Measurements from ENCODE around the gene PLD4. TPM values are rescaled to one million over a fixed set of nuclear protein-coding genes. Genes with fewer than 3 reads are reported as not detected.

PLD4 gene
- total and polyA plus RNA-seq, 2 experiments from 2014 or later: not detected

DNA sequence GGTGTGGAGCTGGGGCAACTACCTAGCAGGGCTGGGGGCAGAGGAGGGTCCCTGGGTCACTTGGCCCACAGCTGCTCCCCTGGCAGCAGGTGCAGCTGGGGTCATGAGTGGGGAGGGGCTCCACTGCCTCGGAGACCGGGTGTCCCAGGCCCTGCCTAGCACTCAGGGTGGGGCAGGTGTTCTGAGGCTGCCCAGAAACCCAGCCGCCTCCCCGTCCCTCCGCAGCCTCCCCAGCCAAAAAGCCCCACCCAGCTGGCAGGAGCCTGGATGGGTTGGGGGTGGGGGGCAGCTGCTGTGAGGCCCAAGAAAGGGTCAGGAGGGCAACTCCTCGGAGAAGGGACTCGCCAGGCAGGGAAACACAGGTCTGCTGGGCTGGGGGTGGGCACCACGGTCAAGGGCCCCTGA is 42.3 kb downstream of the PLD4 start (continued):
- TF ChIP-seq, protein P1, sequence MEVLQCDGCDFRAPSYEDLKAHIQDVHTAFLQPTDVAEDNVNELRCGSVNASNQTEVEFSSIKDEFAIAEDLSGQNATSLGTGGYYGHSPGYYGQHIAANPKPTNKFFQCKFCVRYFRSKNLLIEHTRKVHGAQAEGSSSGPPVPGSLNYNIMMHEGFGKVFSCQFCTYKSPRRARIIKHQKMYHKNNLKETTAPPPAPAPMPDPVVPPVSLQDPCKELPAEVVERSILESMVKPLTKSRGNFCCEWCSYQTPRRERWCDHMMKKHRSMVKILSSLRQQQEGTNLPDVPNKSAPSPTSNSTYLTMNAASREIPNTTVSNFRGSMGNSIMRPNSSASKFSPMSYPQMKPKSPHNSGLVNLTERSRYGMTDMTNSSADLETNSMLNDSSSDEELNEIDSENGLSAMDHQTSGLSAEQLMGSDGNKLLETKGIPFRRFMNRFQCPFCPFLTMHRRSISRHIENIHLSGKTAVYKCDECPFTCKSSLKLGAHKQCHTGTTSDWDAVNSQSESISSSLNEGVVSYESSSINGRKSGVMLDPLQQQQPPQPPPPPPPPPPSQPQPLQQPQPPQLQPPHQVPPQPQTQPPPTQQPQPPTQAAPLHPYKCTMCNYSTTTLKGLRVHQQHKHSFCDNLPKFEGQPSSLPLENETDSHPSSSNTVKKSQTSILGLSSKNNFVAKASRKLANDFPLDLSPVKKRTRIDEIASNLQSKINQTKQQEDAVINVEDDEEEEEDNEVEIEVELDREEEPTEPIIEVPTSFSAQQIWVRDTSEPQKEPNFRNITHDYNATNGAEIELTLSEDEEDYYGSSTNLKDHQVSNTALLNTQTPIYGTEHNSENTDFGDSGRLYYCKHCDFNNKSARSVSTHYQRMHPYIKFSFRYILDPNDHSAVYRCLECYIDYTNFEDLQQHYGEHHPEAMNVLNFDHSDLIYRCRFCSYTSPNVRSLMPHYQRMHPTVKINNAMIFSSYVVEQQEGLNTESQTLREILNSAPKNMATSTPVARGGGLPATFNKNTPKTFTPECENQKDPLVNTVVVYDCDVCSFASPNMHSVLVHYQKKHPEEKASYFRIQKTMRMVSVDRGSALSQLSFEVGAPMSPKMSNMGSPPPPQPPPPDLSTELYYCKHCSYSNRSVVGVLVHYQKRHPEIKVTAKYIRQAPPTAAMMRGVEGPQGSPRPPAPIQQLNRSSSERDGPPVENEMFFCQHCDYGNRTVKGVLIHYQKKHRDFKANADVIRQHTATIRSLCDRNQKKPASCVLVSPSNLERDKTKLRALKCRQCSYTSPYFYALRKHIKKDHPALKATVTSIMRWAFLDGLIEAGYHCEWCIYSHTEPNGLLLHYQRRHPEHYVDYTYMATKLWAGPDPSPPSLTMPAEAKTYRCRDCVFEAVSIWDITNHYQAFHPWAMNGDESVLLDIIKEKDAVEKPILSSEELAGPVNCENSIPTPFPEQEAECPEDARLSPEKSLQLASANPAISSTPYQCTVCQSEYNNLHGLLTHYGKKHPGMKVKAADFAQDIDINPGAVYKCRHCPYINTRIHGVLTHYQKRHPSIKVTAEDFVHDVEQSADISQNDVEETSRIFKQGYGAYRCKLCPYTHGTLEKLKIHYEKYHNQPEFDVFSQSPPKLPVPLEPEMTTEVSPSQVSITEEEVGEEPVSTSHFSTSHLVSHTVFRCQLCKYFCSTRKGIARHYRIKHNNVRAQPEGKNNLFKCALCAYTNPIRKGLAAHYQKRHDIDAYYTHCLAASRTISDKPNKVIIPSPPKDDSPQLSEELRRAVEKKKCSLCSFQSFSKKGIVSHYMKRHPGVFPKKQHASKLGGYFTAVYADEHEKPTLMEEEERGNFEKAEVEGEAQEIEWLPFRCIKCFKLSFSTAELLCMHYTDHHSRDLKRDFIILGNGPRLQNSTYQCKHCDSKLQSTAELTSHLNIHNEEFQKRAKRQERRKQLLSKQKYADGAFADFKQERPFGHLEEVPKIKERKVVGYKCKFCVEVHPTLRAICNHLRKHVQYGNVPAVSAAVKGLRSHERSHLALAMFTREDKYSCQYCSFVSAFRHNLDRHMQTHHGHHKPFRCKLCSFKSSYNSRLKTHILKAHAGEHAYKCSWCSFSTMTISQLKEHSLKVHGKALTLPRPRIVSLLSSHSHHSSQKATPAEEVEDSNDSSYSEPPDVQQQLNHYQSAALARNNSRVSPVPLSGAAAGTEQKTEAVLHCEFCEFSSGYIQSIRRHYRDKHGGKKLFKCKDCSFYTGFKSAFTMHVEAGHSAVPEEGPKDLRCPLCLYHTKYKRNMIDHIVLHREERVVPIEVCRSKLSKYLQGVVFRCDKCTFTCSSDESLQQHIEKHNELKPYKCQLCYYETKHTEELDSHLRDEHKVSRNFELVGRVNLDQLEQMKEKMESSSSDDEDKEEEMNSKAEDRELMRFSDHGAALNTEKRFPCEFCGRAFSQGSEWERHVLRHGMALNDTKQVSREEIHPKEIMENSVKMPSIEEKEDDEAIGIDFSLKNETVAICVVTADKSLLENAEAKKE (CRISPR knock-in tag; IDR thresholded peaks at IDR 0.05): no peak
- no peak for TF ChIP-seq NANOG (IDR thresholded peaks at IDR 0.05; ENCODE audit: borderline replicate concordance)
- TF ChIP-seq, protein P2, sequence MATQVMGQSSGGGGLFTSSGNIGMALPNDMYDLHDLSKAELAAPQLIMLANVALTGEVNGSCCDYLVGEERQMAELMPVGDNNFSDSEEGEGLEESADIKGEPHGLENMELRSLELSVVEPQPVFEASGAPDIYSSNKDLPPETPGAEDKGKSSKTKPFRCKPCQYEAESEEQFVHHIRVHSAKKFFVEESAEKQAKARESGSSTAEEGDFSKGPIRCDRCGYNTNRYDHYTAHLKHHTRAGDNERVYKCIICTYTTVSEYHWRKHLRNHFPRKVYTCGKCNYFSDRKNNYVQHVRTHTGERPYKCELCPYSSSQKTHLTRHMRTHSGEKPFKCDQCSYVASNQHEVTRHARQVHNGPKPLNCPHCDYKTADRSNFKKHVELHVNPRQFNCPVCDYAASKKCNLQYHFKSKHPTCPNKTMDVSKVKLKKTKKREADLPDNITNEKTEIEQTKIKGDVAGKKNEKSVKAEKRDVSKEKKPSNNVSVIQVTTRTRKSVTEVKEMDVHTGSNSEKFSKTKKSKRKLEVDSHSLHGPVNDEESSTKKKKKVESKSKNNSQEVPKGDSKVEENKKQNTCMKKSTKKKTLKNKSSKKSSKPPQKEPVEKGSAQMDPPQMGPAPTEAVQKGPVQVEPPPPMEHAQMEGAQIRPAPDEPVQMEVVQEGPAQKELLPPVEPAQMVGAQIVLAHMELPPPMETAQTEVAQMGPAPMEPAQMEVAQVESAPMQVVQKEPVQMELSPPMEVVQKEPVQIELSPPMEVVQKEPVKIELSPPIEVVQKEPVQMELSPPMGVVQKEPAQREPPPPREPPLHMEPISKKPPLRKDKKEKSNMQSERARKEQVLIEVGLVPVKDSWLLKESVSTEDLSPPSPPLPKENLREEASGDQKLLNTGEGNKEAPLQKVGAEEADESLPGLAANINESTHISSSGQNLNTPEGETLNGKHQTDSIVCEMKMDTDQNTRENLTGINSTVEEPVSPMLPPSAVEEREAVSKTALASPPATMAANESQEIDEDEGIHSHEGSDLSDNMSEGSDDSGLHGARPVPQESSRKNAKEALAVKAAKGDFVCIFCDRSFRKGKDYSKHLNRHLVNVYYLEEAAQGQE (IDR thresholded peaks at IDR 0.05; ENCODE audit: unreplicated experiment): no peak

DNA sequence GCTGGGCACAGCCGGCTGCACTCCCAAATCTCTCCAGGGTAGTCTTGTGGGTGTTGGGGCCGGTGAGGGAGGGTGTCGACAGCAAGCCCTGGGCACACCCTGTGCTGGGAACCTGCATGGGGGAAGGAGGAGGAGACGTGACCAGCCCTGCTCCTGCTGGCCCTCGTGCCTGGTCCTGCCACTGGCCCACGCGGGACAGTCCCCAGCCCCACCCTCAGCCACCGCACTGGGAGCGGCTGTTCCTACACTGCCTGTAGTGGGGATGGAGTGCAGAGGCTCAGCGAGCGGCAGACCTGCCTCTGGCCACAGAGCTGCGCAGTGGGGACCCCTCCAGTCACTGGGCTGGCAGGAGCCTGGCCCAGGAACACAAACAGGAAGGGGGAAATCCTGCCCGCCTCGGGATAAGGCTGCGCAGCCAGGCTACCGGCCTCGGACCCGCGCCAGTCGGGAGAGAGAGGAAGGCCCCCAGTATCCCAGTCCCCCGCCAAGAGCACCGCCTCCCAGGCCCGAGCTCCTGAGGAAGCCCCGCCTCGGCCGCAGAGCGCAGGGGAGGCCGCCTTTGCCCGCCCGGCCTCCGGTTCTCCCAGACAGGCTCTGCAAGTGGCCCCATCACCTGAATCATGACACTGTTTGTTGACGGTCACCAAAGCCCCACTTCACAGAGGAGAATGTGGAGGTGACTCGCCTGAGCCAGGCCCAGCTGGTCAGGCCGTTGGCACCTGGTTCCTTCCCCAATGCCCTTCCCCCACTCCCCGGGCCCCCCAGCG is 42.9 kb downstream of the PLD4 start:
- Histone ChIP-seq H3K4me3 (peak overlapping the region; percentile 61), H3K27me3 (ENCODE audit: insufficient read depth) (no peaks in the 10 kb centered on the region), H3K79me2 (replicated peaks; ENCODE audit: insufficient read depth) (no peaks in the 10 kb centered on the region), H3F3A (replicated peaks; ENCODE audit: low read depth) (no peaks in the 10 kb centered on the region), H2AFZ (peak overlapping the region; percentile 97), H3K4me1 (ENCODE audit: insufficient read depth) (peaks cover 13% of the 10 kb centered on the region; the same call in 1 of the 2 replicates), H4K20me1 (replicated peaks; ENCODE audit: insufficient read depth) (no peaks in the 10 kb centered on the region), H3K36me3 (ENCODE audit: insufficient read depth) (no peaks in the 10 kb centered on the region), H3K9me2 (ENCODE audit: insufficient read depth) (no peaks in the 10 kb centered on the region), H3K27ac (ENCODE audit: low read depth) (no peak overlapping the region), H3K4me2 (peak overlapping the region; percentile 89)
- peak overlapping the region; percentile 68 for H3K4me3 Mint-ChIP-seq
- H3K36me3 Mint-ChIP-seq (ENCODE audit: low read depth): no peaks in the 10 kb centered on the region
- peak; percentile 65 for DNase-seq (ENCODE audit: low spot score)
- peak; percentile 80 for ATAC-seq
- no peaks in the 10 kb centered on the region for H3K9me3 Mint-ChIP-seq
- H3K27me3 Mint-ChIP-seq (ENCODE audit: insufficient read depth, low read depth, poor library complexity): peaks cover 15% of the 10 kb centered on the region
- peaks cover 10% of the 10 kb centered on the region; the same call in 2 of the 3 replicates for H3K4me1 Mint-ChIP-seq
- no peak for TF ChIP-seq JUNB (IDR thresholded peaks at IDR 0.05; ENCODE audit: unreplicated experiment)
- H3K27ac Mint-ChIP-seq: no peak overlapping the region
